Activated T-cell treated with anti-CD3 and anti-CD28 coated beads for 48 hours (primary cell): Measurements from ENCODE around the gene GEMIN5.
"Not testable (repeated sequence)": the region's sequence is repeated elsewhere in the genome, so short reads cannot be mapped to it uniquely, and the experiment has no call there.

Experiments
- DNase-seq: peaks from one replicate; pipeline ENCODE4 v3.0.0-alpha.2; 2020; ENCODE audit warnings: low read depth

Gene GEMIN5

DNA sequence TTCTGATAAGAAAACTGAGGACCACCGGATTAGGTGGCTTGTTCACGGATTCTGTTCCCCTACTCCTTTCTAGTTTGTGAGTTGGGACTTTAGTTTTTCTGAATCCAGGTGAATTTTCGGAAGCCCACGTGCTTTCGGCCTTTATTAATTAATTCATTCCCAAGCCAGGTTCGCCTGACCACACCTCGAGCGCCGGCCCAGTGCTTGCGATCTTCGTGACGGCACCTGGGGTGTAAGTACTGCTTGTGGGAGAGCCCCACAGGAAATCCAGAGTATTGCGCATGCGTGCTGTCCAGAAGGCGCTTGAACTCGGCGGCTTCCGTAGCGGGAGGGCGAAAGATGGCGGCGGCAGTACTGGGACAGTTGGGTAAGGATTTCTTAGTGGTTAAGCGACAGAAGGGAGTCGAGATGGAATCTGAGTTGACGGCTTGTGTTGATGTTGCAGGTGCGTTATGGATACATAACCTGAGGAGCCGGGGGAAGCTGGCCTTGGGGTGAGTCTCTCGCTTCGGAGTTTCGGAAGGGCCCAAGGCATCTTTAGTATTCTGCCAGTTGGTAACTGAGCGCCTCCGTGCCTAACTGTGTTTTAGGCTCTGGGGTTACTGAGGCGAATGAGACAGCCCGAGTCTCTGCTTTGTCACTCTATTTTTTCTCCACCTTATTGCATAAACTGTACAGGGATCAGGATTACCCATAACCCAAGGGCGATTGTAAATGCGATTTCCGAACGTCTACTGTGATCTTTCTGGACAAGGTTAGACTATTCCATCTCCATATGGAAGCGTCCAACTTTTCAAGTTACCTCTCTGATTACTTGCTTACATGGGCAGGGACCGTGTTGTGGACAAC is 3.0 kb upstream of the GEMIN5 start, which contains the start of gene MRPL22:
MRPL22 (plus strand) TSS at position 302 of the 849 bp plus-strand sequence; CDS start at position 340, 38 bp downstream.
- peak; percentile 91 for DNase-seq

DNA sequence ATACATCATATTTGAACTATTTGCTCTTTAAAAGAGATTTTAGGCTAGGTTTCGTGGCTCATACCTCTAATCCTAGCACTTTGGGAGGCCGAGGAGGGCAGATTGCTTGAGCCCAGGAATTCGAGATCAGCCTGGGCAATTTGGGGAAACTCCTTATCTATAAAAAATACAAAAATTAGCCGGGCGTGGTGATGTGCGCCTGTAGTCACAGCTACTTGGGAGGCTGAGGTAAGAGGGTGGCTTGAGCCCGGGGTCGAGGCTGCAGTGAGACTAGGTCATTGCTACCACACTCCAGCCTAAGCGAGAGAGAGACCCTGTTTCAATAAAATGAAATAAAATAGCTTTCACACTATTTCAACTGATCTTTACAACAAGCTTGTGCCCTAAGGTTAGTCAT is 2.4 kb upstream of the GEMIN5 start:
- no peak for DNase-seq

DNA sequence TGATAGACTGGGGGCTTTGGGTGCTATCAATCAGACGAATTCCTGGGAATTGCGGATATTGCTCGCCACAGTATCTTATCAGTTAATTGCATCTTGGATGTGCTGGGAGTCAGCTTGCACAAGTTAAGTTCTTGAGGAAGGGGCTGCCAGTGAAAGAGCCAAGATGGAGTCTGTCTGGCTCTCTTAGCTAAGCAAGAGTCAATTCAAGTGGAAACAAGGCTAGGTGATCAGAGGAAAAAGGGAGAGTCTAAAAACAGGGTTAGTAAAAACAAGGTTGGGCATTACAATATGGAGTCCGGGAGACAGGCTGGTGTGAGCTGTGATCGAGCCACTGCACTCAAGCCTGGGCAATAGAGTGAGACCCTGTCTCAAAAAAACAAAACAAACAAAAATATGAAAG is 1.4 kb upstream of the GEMIN5 start:
- not testable (repeated sequence) for DNase-seq

DNA sequence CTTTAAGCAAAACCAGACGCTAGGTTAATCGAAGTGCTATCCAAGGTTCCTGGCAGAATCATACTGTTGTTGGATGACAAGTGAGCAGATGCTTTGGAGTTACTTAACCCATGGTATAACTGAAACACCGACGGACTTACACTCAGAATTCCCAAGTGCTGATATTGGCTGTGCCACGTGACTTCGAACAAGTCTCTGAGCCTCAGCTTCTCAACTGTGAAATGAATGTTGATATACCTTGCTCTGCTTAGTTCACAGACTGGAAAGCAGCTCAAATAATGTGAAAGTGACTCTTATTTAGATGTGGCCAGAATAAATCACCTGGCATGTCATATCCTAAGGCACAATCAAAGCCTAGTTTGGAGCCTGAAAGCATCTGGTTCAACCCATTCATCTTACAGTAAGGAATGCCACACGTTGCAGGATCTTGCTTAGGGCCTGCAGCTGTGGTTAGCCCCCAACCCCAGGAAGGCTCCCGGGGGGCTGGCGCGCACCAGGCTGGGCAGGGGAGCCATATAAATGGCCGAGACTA is 759 bp downstream of the GEMIN5 start:
- no peak for DNase-seq

DNA sequence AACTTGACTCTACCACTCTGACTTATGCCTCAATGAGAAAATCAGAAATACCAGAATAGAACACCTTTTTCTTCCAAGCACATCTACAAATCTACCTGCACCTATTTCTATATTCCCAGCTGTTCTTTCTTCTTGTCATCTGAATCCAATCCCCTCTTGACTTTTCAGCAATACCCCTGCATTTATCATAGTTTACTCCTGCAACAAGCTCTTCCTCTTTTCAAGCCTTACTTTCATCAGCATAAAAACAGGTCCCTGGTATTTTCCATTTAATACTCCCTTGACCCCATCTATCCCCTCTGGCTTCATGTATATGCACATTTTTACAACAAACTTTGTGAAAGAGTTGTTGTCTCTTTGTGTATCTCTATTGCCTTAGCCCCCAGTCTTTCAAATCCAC is 3.1 kb downstream of the GEMIN5 start:
- no peak for DNase-seq

DNA sequence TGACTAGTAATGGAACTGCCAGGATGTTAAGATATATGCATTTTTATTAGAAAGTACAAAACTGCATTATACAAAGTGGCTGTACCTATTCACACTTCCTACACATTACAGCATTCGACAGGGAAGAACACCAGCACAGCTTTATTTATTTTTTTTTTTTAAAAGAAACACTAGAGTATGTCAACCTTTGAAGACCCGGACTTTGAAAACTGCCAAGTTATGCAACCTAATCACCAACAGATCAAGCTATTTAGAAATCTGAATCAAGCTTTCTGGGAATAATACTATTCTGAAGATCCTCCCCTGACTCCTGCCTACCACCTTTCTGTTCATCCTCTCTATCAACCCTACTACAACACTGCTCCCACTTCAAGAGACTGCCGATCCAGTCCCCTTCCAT is 4.5 kb downstream of the GEMIN5 start:
- no peak for DNase-seq

DNA sequence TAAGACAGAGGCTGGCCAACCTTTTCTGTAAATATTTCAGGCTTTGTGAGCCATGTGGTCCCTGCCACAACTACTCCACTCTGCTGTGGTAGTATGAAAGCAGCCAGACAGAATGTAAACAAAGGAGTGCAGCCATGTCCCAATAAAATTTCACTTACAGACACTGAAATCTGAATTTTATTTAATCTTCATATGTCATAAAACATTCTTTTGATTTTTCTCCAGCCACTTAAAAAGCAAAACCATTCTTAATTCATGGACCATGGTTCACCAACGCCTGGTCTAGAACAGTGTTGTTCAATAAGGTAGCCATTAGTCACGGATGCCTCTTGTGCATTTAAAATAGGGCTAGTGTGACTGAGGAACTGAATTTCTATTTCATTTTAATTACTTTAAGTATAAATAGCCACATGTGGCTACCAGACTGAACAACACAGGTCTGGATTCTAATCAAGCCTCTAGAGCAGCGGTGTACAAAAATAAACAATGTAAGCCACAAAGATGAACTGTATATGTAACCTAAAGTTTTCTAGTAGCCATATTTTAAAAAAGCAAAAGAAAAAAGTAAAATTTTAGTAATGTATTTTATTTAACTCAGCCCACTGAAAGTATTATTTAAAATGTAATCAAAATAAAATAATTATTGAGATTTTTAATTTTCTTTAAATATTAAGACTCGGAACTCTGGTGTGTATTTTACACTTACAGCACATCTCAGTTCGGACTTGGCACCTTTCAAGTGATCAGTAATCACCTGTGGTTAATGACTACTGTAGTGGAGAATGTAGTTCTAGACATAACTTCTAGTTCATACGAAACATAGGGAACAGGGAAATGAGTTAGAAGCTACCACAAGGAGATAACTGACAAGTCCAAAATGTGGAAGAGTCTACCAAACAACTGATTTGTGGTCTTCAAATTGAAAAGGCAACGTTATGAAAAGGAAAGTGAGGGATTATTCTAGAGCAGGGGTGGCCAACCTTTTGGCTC is 14.3 kb downstream of the GEMIN5 start:
- no peak for DNase-seq

DNA sequence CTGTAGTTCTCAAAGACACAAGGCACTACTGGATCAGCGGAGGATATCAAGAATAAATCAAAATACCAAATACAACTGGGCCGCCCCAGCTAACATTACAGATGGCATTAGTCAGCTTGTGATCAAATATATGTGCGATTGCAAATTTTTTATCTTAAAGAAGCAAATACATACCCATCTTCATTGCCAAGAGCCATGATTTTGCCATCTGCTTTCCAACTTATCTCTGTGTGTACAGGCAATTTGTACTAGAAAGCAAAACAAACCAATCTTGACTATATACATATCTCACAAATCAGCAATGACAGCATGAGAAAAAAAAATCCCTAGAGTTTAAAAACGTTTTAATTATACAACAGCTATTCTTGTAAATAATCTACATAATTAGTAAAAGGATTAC is 20.3 kb downstream of the GEMIN5 start:
- DNase-seq, result no peak

DNA sequence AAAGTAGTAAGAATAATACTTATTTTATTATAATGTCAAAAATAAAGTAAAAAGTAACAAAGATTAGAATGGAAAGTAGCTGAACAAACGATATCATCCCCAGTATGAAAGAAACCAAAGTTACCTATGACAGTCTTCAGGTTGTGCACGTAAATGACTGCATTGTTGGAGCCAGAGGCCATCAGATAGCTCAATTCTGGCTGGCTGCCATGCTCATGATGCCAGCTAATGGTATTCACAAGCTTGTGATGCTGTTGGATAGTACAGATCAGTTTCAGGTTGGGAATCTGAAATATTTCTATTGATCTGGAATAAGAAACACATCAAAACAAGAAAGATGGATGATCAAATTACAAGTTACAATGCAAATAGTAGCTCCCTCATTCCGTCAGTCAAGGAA is 21.1 kb downstream of the GEMIN5 start:
- no peak for DNase-seq

DNA sequence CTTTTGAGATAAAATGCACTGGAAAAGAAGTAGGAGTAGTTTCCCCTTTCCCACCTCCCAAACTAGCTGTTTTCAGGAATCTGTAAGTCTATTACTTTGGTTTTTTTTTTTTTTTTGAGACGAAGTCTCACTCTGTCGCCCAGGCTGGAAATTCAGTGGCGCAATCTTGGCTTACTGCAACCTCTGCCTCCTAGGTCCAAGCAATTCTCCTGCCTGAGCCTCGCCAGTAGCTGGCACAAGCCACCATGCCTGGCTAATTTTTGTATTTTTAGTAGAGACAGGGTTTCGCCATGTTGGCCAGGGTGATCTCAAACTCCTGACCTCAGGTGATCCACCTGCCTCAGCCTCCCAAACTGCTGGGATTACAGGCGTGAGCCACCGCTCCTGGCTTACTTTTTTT is 32.4 kb downstream of the GEMIN5 start:
- DNase-seq, result not testable (repeated sequence)

DNA sequence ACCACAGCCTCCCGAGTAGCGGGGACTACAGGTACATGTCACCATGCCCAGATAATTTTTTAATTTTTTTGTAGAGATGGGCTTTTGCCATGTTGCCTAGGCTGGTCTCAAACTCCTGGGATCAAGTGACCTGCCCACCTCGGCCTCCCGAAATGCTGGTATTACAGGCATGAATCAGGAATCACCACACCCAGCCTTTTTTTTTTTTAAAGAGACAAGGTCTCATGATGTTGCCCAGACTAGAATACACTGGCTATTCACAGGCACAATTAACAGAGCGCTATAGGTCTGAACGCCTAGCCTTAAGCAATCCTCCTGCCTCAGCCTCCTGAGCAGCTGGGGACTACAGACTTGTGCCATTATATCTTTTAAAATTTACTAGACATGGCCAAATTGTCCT is 36.1 kb downstream of the GEMIN5 start:
- no peak for DNase-seq

DNA sequence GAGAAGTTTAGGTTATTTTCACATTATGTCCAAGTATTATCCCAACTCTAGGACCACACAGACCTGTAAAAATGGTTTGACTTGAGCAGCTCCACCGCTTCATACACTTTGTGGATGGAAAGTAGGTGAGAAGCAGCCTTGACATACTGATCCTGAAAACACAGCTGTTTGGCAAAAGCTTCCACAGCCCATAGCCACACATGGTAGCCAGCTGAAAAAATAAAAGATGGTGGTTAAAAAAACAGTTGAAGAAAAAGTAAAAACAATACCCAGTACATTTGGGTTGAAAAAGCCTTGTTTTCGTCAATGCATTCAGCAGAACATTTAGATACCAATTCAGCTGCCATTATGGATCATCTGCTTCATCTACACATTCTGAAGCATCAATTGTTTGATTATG is 36.7 kb downstream of the GEMIN5 start:
- DNase-seq, result no peak

DNA sequence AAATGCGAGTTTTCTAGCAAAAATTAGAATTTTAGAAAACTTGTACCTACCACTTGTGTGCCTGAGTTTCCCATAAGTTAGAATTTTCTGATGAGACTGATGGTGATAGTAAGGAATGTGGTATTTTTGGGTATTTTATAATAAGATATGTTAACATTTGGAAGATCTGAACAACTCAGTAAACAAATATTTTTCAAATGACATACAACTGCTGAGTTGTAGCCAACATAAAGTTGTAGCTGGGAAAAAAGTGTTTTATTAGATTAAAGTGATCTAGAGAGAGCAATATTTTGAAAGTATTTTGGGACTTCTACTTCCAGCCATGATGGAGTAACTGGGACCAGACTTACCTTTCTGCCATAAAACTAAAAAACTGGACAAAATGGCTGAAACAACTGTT is 37.9 kb downstream of the GEMIN5 start:
- no peak for DNase-seq

DNA sequence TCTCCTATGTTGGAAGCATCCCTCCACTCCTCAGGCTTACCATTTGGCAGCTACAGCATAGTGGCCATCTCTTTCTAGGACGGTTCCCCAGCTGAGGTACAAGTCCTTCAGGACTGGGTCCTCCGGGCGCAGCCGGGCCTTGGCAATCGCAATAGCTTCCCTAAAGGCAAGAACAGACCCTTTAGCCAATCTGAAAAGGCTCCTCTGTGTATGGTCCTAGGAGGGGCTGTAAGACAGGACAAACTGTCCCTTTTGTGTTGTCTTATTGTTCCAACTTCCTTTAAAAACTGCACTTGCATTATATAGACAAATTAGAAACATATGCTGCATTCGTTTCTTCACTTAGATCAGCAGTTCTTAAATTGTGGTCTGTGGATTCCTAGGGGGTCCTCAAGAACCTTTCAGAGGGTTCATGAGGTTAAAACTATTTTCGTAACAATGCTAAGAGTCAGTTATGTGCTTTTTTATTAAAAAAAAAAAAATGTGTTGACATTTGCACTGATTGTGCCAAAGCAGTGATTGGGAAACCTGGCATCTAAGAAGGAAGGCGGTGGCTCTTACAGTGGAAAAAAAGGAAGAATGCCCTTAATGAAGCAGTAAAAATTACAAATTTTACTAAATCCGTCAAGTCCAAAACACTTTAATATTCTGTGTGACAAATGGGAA is 38.7 kb downstream of the GEMIN5 start:
- no peak for DNase-seq

DNA sequence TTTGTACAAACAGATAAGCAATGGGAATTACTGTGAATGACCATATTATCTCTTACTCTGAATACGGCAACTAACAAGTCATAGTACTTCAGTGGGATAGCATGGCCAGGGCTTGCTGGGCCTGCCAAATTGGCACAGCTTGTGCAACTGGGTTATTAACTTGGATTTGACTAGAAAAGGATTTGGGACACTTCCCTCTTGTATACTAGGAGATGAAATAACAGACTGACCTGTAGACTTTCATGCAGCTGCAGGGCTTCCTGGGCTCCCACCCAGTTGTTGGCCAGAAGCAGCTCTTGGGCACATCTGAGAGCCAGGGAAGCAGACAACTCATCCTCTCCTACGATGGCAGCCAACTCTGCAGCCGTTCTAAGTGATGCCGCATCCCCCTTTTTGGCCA is 39.8 kb downstream of the GEMIN5 start:
- no peak for DNase-seq

DNA sequence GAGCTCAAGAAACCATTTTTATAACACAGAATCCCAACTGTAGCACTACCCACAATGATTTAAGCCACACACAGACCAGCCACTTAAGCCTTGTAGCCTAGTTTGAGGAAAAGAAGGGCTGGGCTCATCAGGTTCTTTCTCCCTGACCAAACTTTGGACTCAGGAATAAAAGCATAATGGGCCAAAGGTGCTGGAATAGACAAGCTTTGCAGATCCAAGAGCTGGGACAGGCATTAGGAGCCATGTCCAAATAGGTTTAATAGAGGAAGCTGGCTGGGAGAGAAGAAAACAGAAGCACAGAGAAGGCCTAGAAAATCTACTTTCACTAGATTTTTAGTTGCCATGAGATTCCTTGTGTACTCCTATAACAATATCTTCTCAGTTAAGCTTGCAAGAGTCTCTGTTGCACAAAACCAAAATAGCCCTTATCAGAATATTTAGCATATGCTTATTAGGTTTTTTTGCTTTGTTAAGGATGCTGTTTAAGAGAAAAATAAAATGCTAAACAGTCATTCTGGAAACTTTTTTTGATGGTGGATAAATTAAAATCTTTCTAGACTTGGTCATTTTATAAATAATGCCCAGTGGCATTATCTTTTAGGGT is 41.3 kb downstream of the GEMIN5 start:
- no peak for DNase-seq

DNA sequence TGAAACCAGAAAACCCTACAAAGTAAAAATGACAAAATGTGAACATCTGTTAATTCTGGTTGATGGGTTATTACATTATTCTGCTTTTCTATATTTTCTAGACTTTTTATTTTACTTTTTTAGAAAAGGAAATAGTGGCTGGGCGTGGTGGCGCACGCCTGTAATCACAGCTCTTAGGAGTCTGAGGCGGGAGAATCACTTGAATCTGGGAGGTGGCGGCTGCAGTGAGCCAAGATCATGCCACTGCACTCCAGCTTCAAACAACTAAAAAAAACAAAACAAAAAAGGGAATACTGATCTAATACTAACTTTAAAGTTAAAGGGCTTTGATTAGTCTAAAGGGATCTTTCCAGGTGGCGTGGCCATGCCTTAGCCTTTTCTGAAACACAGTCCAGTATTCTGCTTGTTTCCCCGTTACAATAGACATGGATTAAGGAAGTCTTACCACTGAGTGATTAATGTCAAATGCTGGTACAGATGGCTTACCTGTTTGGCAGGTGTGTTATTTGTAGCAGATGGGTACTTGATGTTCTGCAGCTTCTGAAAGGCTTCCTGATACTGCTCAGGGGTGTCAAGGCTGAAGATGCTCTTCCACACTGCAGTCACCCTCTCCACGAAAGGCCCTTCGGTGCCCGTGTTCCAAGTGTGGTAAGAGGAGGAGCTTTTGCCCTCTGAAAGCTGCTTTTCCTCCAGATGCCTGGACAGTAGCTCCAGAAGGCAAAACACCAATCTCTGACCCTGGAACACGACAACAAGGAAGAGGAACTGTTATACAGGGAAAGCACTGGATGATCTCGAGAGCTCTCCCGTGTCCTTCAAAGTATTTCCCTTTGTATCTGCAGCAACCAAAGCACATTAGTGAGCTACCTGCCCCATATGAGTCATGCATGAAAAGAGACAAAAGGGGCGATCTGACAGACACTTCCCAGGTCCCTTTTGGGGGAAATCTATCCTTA is 42.1 kb downstream of the GEMIN5 start:
- no peak for DNase-seq

DNA sequence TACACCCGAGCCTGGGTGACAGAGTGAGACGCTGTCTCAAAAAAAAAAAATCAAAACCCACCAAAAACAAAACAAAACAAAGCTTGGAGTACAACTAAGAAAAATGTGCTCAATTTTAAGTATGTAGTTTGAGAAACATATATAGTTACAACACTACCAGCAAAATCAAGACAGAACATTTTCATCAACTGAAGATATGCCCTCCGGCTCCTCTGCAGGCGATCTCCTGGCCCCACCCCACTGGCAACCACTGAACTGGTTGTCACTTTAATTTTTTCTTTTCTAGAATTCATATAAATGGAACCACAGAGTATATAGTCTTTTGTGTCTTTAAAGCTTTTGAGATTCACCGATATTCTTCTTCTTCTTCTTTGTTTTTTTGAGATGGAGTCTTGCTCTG is 44.6 kb downstream of the GEMIN5 start:
- no peak for DNase-seq

DNA sequence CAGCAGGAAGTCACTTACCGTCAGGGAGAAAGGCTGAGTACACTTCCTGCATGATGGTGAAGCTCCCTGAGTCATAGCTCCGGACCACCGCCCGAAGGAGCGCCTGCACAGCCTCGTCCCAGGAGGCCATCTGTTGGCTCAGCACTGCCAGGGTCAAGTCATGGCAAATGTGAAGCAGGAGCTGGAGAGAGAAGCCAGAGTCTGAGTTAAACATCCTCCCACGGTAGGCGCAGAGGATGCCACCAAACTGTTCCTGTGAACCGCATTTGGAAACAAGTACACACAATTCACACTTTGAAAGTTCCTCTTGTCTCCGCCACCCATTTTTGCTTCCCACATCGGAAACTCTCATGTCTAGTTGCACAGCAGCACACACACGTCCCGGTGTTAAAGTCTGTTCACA is 45.6 kb downstream of the GEMIN5 start:
- DNase-seq, result no peak

DNA sequence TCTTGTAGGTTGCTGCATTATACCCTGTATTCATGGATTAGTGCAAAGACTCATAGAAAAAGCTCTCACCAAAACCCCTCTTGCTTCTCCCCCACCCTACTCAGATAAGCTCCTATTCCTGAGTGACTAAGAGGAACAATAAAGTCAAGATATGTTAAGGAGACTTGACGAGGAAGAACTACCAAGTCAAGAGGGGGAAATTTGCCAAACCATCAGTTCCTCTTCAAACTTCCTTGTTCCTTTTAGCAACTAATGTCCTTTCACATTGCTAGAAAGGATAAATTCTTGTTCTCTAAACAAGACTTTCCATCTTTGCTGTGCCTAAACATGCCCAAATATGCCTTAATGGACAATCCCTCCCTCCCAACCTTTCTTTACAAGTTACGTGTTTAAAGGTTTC is 52.6 kb downstream of the GEMIN5 start:
- DNase-seq, result no peak

DNA sequence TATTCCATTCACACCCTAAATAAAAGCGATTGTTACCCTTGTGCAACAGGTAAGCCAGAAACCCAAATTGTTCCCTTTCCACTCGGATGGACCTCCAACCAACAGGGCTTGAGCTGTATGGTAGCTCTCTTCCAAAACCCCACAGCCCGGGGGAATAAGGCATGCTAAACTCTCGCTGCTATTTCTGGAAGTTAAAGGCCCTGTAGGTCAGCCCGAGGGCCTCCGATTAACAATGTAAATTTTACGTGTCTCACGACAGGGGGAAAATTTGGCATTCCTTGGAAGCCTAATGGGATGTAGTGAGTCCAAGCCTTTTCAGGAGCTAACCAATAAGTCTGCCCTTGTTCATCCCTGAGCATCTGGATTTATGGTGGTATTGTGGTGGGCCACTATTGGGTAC is 53.6 kb downstream of the GEMIN5 start:
- DNase-seq, result no peak
